ENCODE results near the gene PCNT. TPM values are rescaled to one million over a fixed set of nuclear protein-coding genes. Genes with fewer than 3 reads are reported as not detected.

Gene PCNT
- total RNA-seq, 3 donors from 2014 or later (not counting 1 experiment from before 2014, with no cell fraction given), result 83.6 to 94.9 (median 84.0) TPM

GRCh38 chr21:46437511-46437910 is 113.6 kb downstream of the PCNT start:
- Mint-ChIP-seq H3K36me3 (no peaks in the 10 kb centered on the region), H3K4me1 (peaks cover 6 to 9% of the 10 kb centered on the region in 2 donors), H3K27ac (peak overlapping the region in 1 of 2 donors; percentile 75), H3K9me3 (no peaks in the 10 kb centered on the region), H3K4me3 (no peak overlapping the region), H3K27me3 (ENCODE audit: low read depth in 2 of 2) (no peaks in the 10 kb centered on the region)
- Histone ChIP-seq H3K4me3 (ENCODE audit: low read length) (no peak overlapping the region), H3K27ac (ENCODE audit: low read length) (no peak overlapping the region), H3K36me3 (ENCODE audit: control insufficient read depth, insufficient read depth, low read length) (peaks cover 50% of the 10 kb centered on the region), H3K27me3 (ENCODE audit: control insufficient read depth, insufficient read depth, low read length) (no peaks in the 10 kb centered on the region), H3K9me3 (ENCODE audit: control insufficient read depth, insufficient read depth, low read length) (no peaks in the 10 kb centered on the region), H3K4me1 (ENCODE audit: control insufficient read depth, insufficient read depth, low read length) (peaks cover 9% of the 10 kb centered on the region)
- intact Hi-C loops (cut with micrococcal nuclease), result no loop called here
- DNase-seq (peak in 1 of 2 donors; percentile 30), ATAC-seq (no peak)
- 91% methylated on average over 13 of the region's 13 CpGs for WGBS (ENCODE audit: insufficient coverage)
- TF ChIP-seq CTCF (IDR thresholded peaks at IDR 0.05), result no peak

- intact Hi-C loops (cut with micrococcal nuclease), result no loop called here
- Histone ChIP-seq H3K4me3 (ENCODE audit: low read length) (no peak overlapping the region), H3K4me1 (ENCODE audit: control insufficient read depth, insufficient read depth, low read length) (peaks cover 9% of the 10 kb centered on the region), H3K36me3 (ENCODE audit: control insufficient read depth, insufficient read depth, low read length) (peaks cover 56% of the 10 kb centered on the region), H3K27ac (ENCODE audit: low read length) (no peak overlapping the region), H3K27me3 (ENCODE audit: control insufficient read depth, insufficient read depth, low read length) (no peaks in the 10 kb centered on the region), H3K9me3 (ENCODE audit: control insufficient read depth, insufficient read depth, low read length) (no peaks in the 10 kb centered on the region)
- peaks cover 6 to 9% of the 10 kb centered on the region in 2 donors for H3K4me1 Mint-ChIP-seq
- H3K4me3 Mint-ChIP-seq, result no peak overlapping the region
- H3K27ac Mint-ChIP-seq, result no peak overlapping the region
- DNase-seq (no peak), ATAC-seq (no peak)
- H3K36me3 Mint-ChIP-seq, result no peaks in the 10 kb centered on the region
- TF ChIP-seq CTCF (IDR thresholded peaks at IDR 0.05), result no peak
- H3K9me3 Mint-ChIP-seq, result no peaks in the 10 kb centered on the region
- no peaks in the 10 kb centered on the region for H3K27me3 Mint-ChIP-seq (ENCODE audit: low read depth in 2 of 2)
- 98% methylated on average over 11 of the region's 11 CpGs for WGBS (ENCODE audit: insufficient coverage)
Observed at GRCh38 chr21:46438241-46438640, 114.3 kb downstream of the PCNT start.

- ATAC-seq (no peak), DNase-seq (no peak)
- Histone ChIP-seq H3K27ac (ENCODE audit: low read length) (no peak overlapping the region), H3K4me3 (ENCODE audit: low read length) (no peak overlapping the region), H3K4me1 (ENCODE audit: control insufficient read depth, insufficient read depth, low read length) (peaks cover 9% of the 10 kb centered on the region), H3K9me3 (ENCODE audit: control insufficient read depth, insufficient read depth, low read length) (no peaks in the 10 kb centered on the region), H3K27me3 (ENCODE audit: control insufficient read depth, insufficient read depth, low read length) (no peaks in the 10 kb centered on the region), H3K36me3 (ENCODE audit: control insufficient read depth, insufficient read depth, low read length) (peaks cover 58% of the 10 kb centered on the region)
- intact Hi-C loops (cut with micrococcal nuclease), result no loop called here
- Mint-ChIP-seq H3K27ac (no peak overlapping the region), H3K36me3 (no peaks in the 10 kb centered on the region), H3K9me3 (no peaks in the 10 kb centered on the region), H3K4me3 (no peak overlapping the region), H3K27me3 (ENCODE audit: low read depth in 2 of 2) (no peaks in the 10 kb centered on the region), H3K4me1 (peaks cover 6 to 9% of the 10 kb centered on the region in 2 donors)
- WGBS (ENCODE audit: insufficient coverage), result 92% methylated on average over 18 of the region's 18 CpGs
- TF ChIP-seq CTCF (IDR thresholded peaks at IDR 0.05), result no peak
Observed at GRCh38 chr21:46439906-46440305, 116.0 kb downstream of the PCNT start.

- Histone ChIP-seq H3K27ac (ENCODE audit: low read length) (no peak overlapping the region), H3K36me3 (ENCODE audit: control insufficient read depth, insufficient read depth, low read length) (peaks cover 54% of the 10 kb centered on the region), H3K9me3 (ENCODE audit: control insufficient read depth, insufficient read depth, low read length) (no peaks in the 10 kb centered on the region), H3K4me3 (ENCODE audit: low read length) (no peak overlapping the region), H3K4me1 (ENCODE audit: control insufficient read depth, insufficient read depth, low read length) (peaks cover 9% of the 10 kb centered on the region), H3K27me3 (ENCODE audit: control insufficient read depth, insufficient read depth, low read length) (no peaks in the 10 kb centered on the region)
- Mint-ChIP-seq H3K4me3 (no peak overlapping the region), H3K9me3 (no peaks in the 10 kb centered on the region), H3K27ac (no peak overlapping the region), H3K4me1 (peaks cover 6 to 9% of the 10 kb centered on the region in 2 donors), H3K27me3 (ENCODE audit: low read depth in 2 of 2) (no peaks in the 10 kb centered on the region), H3K36me3 (no peaks in the 10 kb centered on the region)
- 98% methylated on average over 14 of the region's 14 CpGs for WGBS (ENCODE audit: insufficient coverage)
- DNase-seq (no peak), ATAC-seq (no peak)
- intact Hi-C loops (cut with micrococcal nuclease), result no loop called here
- no peak for TF ChIP-seq CTCF (IDR thresholded peaks at IDR 0.05)
Observed at GRCh38 chr21:46441331-46441730, 117.4 kb downstream of the PCNT start.

Data from natural killer cell (primary cell).